GM12872 (cell line): ENCODE results near the gene UCHL3.

Source experiments
- TF ChIP-seq, protein P1 (sequence below): IDR thresholded peaks from 3 replicates; pipeline ENCODE4 v1.5.1; 2011; ENCODE audit warnings: low read depth, mild to moderate bottlenecking, low read length, moderate library complexity; ENCODE audit not compliant: insufficient read depth

The UCHL3 gene

DNA sequence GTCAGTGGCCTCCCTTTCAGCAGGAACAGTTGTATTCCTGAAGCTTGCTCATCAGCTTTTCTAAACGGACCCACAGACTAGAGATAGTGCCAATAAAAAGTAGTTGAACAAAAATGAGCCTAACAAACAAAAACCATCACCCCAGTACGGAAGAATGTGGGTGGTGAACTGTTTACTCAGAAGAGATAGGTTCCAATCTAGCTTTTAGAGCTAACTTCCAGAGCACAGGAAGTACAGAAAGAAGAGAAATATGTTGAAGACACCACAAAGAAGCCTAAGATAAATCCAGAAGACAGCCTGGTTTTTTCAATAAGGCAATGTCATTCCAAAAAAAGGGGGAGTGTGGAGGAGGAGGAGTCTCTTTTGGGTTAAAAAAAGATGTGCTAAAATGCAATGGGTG, 83.7 kb downstream of the UCHL3 start:
- TF ChIP-seq, protein P1, sequence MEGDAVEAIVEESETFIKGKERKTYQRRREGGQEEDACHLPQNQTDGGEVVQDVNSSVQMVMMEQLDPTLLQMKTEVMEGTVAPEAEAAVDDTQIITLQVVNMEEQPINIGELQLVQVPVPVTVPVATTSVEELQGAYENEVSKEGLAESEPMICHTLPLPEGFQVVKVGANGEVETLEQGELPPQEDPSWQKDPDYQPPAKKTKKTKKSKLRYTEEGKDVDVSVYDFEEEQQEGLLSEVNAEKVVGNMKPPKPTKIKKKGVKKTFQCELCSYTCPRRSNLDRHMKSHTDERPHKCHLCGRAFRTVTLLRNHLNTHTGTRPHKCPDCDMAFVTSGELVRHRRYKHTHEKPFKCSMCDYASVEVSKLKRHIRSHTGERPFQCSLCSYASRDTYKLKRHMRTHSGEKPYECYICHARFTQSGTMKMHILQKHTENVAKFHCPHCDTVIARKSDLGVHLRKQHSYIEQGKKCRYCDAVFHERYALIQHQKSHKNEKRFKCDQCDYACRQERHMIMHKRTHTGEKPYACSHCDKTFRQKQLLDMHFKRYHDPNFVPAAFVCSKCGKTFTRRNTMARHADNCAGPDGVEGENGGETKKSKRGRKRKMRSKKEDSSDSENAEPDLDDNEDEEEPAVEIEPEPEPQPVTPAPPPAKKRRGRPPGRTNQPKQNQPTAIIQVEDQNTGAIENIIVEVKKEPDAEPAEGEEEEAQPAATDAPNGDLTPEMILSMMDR, result no peak

DNA sequence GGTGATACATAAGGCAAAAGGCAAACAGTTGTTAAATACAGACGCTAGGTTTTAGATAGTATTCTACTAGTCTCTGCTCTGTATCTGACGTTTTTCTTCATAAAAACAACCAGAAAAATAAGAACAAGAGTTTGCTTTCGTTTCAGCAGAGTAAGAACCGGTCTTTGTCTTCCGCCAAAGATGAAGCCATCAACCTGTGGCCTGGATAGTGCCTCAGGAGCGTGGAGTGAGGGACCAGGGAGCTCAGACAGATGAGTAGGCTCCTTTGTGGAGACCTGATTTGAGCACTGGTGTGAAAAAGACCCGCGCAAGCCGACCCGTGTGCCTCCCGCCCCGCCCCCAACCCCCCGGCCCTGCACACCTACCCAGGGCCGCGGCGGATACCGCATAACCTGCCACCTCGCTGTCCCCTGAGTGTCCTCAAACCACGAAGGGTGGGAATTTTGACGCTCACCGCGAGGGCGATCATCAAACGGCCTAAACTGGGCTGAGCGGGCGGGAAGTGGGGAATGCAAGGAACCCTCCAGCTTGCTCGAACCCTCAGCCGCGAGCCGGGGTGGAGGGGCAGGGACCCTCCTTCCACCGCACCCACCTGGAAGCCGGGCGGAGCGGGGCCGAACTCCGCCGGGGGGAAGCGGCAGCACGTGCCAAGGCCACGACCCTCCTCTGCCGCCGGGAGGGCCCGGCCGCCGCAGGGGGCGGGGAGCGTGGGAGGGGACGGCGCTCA, 85.7 kb downstream of the UCHL3 start:
- TF ChIP-seq, protein P1, result no peak

- TF ChIP-seq, protein P1, result no peak
Observed at GRCh38 chr13:75635828-75636435, 86.3 kb downstream of the UCHL3 start, which contains the start of gene LMO7. LMO7 (plus strand) TSS chr13:75636330; CDS start chr13:75636658, 328 bp downstream.

DNA sequence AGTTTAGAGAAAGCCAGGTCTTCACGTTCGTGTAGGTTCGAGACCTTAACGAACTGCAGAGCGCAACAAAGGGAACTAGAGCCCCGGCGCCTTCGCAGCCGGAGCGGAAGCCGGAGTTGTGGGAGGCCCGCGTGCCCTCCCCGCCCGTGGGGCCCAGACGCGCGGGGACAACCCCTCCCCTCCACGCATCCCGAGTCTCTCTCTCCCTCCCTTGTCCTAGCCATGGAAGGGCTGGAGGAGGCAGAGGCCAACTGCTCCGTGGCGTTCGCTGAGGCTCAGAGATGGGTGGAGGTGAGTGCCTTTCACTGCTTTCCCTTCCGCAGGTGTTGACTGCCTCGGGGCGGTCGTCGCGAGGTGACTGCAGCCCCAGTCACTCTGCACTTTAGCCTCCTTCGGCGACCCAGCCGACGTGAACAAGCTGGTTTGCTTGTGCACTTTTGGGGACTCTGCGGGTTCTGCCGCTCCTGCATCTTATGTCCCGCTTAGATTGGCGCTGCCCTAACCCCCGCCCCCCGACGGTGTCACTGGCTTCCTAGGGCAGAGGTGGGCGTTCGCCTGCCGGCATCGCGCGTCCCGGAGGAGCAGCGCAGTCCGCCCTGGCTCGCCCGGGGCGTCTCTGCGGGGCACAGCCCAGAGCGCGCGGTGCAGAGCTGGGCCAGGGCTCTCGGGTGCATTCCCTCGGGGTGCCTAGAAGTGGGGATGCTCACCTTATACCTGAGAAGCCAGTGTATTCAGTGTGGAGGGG, 87.0 kb downstream of the UCHL3 start:
- TF ChIP-seq, protein P1, result no peak

DNA sequence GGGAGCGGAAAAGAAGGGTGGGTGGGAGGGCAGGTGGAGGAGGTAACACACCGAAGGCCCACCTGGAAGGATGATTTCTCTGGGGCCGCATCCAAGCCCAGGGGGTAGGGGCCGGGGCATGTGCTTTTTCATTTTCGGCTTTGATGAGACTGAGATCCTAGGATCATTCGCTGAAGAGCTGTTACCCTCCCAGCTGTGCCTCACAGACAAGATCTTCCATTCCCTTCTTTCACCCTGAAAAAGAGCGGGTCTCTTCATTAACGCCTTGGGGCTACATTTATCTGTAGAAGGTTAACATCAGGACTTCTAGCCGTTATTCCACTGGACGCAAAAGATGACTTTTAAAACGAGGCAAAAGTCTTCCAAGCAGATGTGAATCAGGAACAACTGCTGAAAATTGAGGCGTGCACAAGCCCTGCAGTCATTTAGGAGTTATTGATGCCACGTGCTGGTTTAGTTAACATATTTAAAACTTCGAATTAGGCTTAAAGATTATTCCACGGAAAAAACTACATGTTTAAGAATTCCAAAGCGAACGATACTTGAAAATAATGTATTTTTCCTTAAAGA, 87.7 kb downstream of the UCHL3 start:
- TF ChIP-seq, protein P1, result no peak

DNA sequence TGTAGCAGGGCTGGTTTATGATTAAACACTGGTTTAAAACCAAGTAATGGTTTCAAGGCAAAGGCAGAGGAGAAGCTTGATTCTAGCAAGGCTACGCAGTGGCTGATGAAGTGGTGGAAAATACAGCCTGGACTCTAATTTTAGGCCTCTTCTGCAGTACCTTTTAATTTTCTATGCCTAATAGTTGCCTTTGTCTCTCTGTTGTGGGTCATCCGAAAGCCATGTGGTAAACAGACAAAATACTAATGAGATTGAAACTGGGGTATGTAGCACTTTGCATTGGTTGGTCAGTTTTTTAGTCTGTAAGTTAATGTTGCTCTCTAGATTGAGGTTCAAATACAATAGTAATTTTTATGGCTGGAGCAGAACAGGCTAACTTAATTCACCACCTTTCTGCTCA, 89.9 kb downstream of the UCHL3 start:
- TF ChIP-seq, protein P1, result no peak

- TF ChIP-seq, protein P1, result no peak
Observed at GRCh38 chr13:75641026-75641425, 91.4 kb downstream of the UCHL3 start.
